Coronary artery (tissue), 2 donors: ENCODE results near the gene KCNT1.

Source experiments
- DNase-seq: peaks from one replicate; pipeline ENCODE4 v3.0.0-alpha.2; 2017; ENCODE audit warnings: low spot score
- H3K27ac ChIP-seq, 2 donors: fragments of 200-600 bp; sonication (generic); one replicate each; pipeline ENCODE4 v1.5.1; 2016 to 2019
- H3K4me3 ChIP-seq: fragments of 200-600 bp; sonication (generic); 2 replicates; pipeline ENCODE4 v1.5.1; 2016; ENCODE audit warnings: mild to moderate bottlenecking, moderate library complexity
- CTCF ChIP-seq: fragments of 200-600 bp; sonication (generic); IDR thresholded peaks from one replicate; pipeline ENCODE4 v1.5.1; 2019; ENCODE audit warnings: antibody characterized with exemption

The KCNT1 gene

GRCh38 chr9:135706288-135706687 is 4.3 kb downstream of the KCNT1 start:
- no peak overlapping the region for H3K4me3 ChIP-seq
- no peak for DNase-seq
- no peak for TF ChIP-seq CTCF
- no peak overlapping the region for H3K27ac ChIP-seq

- Histone ChIP-seq H3K4me3 (no peak overlapping the region), H3K27ac (no peak overlapping the region)
- no peak for TF ChIP-seq CTCF
- no peak for DNase-seq
Measured at GRCh38 chr9:135707252-135708138, 5.5 kb downstream of the KCNT1 start.

GRCh38 chr9:135708164-135708563 is 6.2 kb downstream of the KCNT1 start:
- TF ChIP-seq CTCF: no peak
- Histone ChIP-seq H3K4me3 (no peak overlapping the region), H3K27ac (no peak overlapping the region)
- DNase-seq: no peak

GRCh38 chr9:135711391-135711790 is 9.4 kb downstream of the KCNT1 start:
- Histone ChIP-seq H3K27ac (no peak overlapping the region), H3K4me3 (no peak overlapping the region)

GRCh38 chr9:135711881-135712280 is 9.9 kb downstream of the KCNT1 start:
- DNase-seq: no peak
- H3K4me3 ChIP-seq: no peak overlapping the region
- TF ChIP-seq CTCF: no peak
- H3K27ac ChIP-seq: no peak overlapping the region

More at GRCh38 chr9:135711391-135711790, 9.4 kb downstream of the KCNT1 start:
- no peak for DNase-seq
- no peak for TF ChIP-seq CTCF

- Histone ChIP-seq H3K4me3 (no peak overlapping the region), H3K27ac (no peak overlapping the region)
- no peak for TF ChIP-seq CTCF
- DNase-seq: no peak
Measured at GRCh38 chr9:135712613-135713295, 10.8 kb downstream of the KCNT1 start.
